HG02938 (cell line): Measurements from ENCODE around the gene NDUFS6.
"Not testable (repeated sequence)": the region's sequence is repeated elsewhere in the genome, so short reads cannot be mapped to it uniquely, and the experiment has no call there.

ENCODE experiments used
- ATAC-seq: cut with Tn5 transposase; IDR thresholded peaks from one replicate; pipeline ENCODE4 v1.9.1; 2021; ENCODE audit warnings: mild to moderate bottlenecking, moderate library complexity; ENCODE audit not compliant: unreplicated experiment

Gene NDUFS6

DNA sequence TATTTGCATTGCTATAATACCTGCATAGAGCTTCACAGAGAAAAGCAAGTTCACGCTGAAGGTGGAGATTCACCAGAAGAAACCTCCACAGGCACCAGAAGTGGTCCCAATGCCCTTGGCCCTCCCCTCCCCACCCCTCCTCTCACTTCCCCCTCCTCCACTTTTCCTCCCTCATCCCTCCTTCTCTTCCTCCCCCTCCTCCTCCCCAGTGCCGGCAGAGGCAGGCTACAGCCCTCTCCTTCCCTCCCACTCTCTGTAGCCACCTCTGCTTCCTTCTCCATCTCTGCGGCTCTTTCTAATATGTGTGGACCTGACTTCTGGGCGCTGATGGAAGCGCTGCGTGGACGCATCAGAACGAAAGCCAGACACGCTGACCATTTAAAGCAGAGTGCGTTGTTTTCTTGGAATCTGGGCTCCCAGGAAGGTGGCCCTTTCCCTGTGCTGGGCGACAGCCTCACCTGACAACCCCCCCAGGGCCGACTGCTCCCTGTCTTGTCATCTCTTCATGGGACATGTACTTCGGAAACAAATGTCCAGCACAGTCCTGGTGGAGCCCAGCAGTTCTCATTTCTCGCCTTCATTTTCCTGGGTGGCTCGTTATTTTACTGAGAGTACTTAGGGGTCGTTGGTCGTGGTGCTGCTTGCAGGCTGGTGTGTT lies 29.5 kb downstream of the NDUFS6 start:
- no peak for ATAC-seq

DNA sequence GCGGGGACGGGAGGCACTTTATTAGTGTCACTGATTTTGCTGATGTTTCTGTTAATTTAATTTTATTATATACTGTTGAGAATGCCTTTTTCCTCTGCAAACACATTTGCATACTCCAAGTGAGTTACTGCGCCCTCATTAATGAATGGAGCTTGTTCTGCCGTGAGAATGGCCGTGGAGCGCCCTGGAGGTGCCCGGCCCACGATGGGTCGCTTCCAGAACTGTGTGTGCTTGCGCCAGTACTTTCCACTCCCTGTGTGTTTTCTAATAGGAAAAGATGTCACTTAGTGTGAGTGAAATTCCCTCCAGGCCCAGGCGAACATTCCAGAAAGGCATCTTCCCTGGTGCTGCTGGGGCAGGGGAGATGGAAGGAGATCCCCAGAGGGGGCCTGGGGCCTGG lies 30.1 kb downstream of the NDUFS6 start:
- ATAC-seq, result no peak

DNA sequence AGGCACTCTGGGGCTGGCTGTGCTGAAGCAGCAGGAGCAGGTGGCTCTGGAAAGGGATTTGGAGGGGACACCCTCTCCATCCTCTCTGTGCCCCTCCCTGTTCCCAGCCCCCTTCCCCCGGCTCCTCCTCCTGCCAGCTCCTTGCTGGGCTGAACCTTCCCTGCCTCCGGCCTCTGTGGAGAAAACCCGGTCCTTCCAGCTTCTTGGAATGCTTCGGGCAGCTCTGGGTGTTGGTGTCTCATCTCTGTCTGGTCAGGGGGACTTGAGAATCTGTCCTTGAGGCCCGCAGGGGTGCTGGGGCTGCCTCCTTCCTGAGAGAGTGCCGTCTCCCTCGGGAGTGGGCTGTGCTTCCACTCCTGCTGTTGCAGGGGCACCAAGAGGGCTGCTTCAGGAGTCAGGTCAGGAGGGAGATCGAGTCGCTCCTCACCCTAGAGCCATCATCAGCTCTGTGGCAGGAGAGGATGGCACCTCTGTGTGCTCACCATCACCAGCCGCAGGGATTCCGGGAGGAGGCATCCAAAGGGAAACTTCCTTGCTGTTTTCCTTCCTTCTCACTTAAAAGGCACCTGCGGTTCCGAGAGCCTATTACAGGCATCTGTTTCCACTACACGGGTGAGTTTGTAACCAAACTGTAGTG lies 30.6 kb downstream of the NDUFS6 start:
- no peak for ATAC-seq

DNA sequence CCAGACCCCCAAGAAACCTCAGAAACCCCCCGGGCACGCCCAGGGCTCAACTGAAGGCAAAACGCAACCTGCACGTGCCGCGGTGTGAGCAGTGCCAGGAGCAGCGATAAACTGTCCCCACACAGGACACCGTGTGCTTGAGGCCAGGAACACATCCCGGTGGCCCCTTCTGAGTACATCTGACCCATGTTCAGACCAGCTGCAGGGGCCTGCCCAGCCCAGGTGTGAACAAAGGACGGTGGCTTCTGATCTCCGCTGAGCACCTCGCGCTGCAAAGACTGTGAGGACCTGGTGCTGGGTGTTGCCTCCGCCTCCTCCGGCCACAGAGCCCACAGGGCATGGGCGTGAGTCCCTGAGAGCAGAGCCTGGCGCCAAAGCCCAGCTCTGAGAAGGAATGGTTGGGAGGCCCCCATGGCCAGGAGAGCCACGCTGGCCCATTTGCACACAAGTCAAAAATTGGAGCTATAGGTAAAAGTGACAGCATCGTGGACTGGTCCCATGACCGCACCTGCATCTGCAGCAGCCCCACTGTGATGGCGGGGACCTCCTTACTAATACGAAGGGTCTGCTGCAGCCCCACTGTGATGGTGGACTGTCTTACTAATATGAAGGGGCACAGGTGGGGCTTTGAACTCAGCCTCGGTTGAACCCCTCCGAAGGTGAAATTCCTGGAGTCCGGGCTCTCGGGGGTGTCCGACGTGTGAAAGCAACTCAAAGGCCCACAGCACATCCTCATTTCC lies 31.5 kb downstream of the NDUFS6 start:
- no peak for ATAC-seq

DNA sequence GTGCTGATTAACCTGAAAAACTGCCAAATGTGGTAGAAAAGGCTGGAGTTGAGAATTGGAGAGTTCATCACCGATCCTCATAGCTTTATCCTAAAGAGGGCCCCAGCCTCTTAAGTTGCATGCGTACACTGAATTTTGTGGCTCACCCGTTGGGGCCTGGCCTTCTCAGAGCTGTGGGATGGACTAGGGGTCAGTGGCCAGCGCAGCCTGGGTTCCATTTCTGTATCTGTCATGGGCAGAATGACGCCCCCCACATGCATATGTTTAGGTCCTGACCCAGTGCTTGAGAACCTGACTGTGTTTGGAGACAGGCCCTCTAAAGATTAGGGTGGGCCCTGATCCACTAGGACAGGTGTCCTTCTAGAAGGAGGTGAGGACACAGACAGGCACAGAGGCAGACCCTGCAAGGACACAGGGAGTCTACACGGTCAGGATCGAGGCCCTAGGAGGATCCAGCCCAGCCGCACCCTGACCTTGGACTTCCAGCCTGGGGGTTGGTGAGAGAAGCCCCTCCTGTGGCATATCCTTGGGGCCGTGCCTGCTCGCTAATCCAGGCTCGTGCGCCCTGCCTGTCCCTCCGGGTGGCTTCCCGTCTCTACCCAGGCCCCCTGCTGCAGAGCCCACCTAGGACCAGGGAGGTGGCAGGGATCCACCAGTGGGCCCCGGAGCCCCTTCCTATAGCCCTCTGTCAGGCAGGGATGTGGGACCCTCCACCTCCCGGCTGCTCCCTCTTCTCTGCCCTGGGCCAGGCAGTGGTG lies 32.2 kb downstream of the NDUFS6 start:
- ATAC-seq, result no peak

DNA sequence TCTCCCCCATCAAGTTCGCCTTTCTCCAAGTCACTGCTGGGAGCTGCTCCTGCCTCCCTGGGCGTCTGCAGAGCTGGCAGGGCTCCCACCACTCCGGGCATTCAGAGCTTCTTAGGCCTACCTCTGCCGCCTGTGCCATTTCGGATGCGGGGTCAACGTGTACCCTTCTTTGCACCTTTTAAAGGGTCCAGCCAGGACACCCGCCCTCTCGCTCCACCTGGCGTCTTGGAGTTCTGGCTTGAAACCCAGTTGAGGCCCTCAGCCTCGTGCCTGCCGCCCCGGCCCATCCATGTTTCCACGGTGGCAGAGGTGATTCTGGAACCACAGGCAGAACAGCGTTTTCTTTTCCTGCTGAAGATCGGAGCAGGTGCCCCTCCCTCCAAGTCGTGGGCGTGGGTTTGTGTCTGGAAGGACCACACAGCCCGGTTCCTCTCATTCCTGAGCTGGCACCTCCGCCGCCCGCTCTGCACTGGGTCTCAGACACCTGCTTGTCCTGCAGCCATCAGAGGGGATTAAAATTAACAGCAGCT lies 32.9 kb downstream of the NDUFS6 start:
- ATAC-seq, result no peak

DNA sequence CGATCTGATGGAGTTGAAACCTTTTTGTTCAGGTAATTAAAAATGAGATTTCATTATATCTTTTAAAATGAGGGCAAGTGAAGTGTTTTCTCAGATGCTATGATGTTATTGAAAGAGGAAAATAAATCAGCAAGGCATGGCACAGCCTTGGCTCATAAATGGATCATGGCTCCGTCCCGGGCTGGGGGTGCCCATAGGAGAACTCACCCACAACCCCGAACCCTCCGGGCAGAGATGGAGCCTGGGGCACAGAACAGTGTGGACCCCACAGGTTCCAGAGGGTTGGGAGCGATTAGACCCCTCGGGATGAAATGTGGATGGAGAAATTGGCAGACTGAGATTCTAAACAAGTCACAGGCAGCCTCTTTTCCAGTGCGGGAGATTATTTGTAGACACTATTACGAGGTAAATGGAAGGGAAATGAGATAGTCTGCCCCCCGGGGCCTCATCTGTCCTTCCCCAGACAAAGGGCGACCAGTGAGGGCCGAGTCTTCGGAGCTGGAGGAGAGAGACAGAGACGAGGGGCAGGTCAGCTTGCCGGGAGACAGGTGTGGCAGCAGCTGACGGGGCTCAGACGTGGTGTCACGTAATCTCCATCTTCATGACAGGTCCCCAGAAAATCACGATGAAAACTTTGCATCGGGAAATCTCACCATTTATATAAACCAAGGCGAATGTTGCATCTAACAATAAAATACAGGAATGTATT lies 33.7 kb downstream of the NDUFS6 start:
- ATAC-seq, result no peak

DNA sequence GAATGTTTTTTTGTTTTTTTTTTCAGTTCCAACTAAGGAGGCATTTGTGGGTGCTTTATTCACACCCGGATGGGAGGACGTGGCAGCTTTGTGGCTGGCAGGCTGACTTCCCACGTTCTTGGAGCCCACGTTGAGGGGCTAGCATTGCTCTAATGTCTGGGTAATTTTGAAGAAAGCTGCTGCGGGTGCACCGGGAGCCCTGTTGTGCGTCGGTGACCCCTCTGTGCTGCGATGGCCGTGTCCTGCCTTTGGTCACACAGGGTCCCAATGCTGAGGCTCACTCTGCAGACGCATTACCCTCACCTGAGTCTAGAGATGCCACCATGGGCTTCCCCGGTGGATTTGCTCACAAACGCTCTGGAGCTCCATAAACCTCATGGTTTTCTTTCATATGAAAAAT lies 34.2 kb downstream of the NDUFS6 start:
- ATAC-seq, result no peak

DNA sequence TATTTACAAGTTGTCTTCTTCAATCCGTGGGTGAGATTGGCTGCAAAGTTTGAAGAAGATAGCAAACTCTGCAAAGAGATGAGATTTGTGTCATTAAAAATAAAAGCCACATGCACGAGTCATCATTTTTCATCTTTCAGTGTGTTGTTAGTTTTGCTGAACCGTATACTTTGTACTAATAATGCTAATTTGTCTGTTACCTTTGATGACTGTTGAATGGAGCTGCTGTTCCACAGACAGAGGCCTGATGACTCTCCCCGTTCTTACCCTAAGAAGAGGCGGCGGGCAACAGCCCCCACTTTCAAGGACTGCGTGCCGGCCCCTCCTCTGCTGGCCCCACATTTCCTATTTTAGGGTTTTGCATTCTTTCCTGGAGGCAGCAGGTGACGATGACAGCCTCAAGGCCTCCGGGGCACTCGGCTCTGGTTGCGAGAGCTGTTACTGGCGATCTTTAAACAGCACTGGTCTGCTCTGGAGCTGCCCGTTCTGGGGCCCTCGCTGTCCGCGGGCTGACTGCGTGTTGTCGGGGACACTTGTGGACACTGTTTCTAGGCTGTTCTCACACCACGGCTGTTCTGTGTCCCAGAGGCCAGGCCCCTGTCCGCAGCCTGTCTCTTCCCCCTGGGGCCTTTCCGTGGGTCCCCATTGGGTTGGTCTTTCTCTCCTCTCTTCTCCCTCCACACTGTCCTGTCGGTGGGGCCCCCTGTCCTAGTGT lies 35.1 kb downstream of the NDUFS6 start:
- no peak for ATAC-seq

DNA sequence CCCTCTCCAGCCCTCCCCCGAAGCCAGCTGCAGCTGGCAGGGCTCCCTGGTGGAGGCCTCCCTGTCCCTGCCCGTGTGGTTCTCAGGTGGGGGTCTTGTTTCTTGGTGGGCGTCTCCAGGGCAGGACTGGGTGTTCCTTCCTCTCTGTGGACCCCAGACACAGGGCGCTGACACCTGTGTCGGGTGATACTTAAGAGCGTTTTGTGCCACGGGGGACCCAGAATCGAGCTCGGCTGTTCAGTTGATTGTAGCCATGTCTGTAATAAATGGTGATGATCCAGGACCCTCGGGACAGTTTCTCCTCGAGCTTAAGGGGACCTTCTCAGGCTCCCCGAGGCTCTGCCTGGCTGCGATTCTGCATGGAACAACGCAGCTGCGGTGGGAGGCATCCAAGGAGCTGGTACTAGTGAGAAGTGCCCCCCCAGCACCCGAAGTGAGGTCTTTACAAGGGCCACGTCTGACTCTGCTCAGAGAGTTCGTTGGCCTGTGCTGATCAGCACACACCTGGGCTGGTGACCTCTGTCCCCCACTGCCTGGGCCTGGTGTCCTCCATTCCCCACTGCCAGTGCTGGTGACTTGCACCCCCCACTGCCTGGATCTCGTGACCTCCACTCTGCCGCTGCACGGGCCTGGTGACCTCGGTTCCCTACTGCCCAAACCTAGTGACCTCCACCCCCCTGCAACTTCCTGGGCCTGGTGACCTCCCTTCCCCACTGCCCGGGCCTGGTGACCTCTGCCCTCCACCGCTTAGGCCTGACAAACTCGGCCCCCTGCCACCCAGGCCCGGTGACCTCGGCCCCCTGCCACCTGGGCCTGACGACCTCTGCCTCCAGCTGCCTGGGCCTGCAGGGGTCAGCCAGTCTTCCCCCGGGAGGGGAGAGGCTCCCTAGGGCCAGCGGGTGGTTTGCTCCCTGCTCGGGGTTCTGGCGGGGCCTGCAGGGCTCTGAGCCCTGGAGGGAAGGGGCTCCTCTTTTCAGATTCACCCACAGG lies 36.0 kb downstream of the NDUFS6 start:
- ATAC-seq, result no peak

DNA sequence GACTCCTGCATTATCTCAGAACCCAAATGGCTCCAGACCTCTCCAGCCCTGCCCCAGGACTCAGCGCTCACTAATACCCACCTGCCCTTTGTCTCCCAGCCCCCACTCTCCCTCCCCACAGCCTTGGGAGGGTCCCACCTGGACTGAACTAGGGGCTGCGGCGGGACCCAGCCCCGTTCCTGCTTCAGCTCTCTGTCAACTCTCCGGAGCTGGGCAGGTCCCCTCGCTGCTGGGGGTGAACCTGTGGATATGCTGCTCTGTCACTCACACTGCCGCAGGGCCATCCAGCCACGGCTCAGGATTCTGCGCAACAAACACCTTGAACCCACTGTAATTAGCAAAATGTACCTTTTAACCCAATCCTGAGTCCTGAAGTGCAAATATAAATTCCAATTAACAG lies 36.8 kb downstream of the NDUFS6 start:
- ATAC-seq, result no peak

DNA sequence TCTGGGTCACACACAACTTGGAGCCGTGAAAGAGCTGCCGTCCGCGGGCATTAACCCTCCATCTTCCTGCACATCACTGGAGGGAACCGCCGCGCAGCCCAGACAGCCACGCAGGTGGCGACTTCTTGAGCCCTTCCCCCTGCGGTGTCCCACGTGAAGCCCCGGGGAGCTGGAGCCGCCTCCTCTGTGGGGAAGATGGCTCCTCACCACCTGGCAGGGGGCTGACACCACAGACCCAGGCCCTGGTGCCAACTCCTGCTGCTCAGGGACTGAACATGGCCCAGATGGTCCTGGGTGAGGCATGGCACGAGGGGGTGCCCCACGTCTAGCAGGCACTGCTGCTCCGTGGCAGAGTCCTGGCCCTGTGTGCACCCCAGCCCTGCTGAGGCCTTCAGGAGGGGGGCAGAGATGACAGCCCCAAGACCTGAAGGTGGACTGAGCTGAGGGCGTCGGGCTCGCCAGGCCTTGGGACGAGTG lies 38.9 kb downstream of the NDUFS6 start:
- ATAC-seq, result no peak

DNA sequence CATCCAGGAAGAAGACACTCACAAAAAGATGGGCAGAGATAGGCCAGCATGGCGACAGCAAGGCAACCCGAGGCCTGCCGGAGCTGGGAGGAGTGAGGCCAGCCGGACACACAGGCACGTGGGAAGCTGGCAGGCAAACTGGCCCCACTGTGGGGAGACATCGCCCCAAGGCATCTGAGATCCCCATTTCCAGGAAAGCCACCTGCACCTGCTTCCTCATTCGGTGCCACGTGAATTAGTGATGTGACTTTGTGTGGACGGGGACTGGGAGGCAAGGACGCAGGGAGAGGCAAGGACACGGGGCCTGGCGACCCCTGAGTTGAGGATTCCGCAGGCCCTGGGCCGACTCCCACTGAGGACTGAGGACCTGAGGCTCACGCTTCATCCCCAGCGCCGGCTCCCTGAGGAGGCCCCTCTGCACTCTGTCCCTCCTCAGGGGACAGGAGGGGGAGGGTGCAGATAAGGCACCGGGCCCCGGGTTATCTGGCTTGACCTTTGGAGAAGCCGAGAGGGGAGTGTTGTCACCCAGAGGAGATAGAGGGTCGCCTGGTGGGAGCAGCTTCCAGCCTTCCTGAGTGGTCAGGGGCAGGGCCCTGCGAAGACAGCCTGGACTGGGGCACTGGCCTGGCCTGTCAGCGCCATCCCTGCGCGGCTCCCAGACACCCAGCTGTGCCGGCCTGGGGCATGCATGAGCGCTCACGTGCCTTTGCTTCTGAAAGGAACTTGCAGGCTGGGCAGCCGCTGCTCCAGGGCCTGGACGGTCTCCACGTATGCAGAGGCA lies 39.7 kb downstream of the NDUFS6 start:
- no peak for ATAC-seq

DNA sequence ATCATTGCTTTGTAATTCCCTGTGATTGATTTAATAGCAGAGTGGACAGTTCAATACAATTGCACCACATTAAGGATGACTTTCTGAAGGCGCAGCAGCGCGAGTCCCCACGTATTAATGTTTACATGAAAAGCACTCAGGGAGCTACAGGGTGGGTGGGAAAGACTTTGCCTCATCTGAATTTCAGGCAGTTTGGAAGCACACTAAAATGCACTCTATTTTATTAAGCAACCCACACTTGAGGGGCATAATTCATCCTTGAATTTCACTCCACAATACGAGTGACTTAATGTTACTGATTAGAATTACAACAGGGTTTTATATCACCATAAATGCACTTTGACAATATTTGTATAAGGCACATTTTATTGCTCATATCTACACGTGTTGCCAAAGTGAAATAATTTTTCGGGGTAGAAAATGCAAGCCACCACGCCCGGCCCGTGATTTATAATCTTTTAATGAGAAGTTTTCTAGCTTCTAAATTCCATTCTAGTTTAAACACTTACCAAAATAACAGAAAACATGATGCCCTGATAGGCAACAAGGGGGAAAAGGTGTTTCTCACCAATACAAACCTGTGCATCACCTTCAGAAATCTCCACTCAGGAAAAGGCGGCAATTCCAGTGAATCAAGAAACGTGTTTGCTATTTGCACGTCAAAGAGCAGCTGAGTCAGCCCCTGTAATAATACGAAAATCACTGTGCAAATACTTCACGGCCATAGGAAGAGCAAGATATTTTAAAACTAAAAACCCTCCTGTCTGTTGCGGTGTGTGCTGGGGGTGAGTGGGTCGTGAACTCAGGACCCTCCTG lies 41.0 kb downstream of the NDUFS6 start:
- no peak for ATAC-seq

DNA sequence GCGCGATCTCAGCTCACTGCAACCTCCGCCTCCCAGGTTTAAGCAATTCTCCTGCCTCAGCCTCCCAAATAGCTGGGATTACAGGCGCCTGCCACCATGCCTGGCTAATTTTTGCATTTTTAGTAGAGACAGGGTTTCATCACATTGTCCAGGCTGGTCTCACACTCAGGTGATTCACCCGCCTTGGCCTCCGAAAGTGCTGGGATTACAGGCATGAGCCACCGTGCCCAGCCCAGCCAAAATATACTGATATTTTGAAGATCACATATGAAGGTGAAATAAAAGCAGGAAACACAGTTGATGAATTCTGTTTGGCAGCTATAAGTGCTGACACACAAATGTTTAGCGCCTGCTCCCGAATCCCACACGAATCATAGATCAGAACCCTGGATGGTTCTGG lies 42.6 kb downstream of the NDUFS6 start:
- not testable (repeated sequence) for ATAC-seq

DNA sequence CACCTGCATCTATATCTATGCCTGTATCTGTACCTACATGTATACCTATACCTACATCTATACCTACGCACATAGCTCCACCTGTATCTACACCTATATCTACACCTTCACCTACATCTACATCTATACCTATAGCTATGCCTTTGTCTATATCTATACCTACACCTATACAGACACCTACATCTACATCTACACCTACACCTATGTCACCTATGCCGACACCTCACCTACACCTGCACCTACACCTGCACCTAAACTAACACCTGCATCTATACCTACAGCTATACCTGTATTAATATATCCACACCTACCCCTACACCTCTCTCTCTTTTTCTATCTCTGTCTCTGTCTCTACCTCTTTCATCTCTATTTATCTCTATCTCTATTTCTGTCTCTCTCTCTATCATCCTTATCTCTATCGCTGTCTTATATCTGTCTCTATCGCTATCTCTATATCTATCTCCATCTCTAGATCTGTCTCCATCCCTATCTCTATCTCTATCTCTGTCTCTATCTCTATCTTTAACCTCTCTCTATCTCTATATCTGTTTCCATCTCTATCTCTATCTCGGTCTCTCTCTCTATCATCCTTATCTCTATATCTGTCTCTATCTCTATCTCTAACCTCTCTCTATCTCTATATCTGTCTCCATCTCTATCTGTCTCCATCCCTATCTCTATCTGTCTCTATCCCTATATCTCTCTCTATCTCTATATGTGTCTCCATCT lies 43.7 kb downstream of the NDUFS6 start:
- no peak for ATAC-seq
